Measurements from ENCODE around the gene TESK1. TPM values are rescaled to one million over a fixed set of nuclear protein-coding genes. Genes with fewer than 3 reads are reported as not detected.

TESK1 gene, protein sequence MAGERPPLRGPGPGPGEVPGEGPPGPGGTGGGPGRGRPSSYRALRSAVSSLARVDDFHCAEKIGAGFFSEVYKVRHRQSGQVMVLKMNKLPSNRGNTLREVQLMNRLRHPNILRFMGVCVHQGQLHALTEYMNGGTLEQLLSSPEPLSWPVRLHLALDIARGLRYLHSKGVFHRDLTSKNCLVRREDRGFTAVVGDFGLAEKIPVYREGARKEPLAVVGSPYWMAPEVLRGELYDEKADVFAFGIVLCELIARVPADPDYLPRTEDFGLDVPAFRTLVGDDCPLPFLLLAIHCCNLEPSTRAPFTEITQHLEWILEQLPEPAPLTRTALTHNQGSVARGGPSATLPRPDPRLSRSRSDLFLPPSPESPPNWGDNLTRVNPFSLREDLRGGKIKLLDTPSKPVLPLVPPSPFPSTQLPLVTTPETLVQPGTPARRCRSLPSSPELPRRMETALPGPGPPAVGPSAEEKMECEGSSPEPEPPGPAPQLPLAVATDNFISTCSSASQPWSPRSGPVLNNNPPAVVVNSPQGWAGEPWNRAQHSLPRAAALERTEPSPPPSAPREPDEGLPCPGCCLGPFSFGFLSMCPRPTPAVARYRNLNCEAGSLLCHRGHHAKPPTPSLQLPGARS
- 10.5 TPM for total RNA-seq

DNA sequence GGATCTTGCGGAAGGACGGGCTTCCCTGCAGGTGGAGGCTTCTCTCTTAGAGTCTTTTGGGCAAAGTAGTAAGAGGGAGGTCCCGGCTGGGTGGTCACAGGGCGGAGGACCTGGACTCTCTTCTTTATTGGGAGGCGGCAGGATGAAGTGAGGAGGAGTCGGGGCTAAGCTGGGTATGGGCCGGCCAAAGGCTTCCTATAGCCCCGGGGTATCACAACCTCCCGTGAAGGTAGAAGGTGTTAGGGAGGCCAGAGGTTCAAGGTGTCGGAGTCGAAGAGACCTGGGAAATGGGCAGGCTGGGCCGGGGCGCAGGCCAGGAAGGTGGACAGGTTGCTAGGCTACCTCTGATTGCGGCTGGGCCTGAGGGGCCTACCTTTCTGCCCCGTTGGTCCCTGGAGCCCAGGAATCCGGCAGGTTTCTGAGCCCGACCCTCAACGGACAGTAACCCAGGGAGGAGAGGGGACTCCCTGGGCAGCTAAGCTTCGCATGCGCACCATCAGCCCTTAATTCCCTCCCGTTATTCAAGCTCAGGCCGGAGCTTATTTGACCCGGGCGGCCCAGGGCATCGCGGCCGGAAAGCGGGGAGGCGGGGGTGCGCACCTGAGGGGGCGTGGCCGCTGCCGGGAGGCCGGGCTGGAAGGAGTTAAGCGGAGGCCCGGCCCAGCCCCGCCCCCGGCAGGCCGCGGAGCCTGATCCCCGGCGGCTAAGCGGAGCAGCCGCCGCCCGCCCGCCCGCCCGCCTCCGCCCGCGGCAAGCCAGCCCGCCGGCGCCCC lies at the start of gene TESK1:
TESK1 (plus strand) TSS at position 685 of the 773 bp plus-strand sequence. CDS start 358 bp downstream, outside the sequence.
- DNase-seq: no peak

DNA sequence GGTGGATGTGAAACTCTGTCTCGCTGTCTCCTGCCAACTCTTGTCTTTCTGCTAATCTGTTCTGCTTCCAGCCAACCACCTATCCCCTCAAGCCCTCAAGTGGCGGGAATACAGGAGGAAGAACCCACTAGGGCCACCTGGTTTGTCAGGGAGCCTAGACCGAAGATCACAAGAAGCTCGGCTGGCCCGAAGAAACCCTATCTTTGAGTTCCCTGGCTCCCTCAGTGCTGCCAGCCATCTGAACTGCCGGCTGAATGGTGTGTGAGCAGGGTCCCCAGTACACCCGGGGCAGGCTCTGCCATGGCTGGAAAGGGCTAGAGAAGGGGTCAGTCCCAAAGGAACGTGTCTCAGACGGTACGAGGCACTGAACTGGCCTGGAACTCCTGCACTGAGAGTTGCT lies 49.2 kb upstream of the TESK1 start:
- no peak for DNase-seq

DNA sequence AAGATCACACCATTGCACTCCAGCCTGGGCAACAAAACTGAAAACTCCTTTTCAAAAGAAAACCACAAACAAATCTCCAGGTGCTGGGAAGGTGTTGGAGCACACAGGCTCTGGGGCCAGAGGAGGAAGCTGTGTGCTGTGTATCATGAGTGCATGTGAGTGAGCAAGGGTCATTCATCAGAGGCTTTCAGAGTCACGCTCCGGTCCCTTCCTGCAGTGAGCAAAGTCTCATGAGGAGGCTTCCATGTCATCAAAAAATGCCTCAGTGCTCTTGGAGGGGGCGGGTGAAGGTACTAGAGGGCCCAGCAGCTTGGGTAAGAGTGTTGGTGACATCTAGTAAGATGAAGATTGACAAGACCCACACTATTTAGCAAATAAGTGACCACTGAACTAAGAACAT lies 48.3 kb upstream of the TESK1 start:
- DNase-seq: no peak

DNA sequence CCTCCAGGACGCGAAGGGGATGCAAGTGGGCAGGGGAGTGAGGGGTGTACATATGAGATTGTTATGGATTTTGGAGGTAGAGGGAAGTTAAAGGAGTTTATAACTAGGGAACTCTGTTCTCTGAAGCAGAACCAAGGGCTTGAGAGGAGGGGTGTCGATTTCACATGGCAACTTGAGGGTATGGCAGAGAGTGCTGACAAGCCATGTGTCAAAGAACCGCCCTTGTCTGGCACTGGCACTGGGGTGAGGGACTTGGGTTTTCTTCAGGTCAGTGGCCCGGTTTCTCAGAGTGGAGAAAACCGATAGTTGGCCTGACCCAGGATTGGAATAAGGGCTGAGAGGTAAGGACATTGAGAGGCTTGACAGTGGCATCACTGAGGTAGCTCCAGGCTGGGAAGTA lies 47.7 kb upstream of the TESK1 start:
- no peak for DNase-seq

DNA sequence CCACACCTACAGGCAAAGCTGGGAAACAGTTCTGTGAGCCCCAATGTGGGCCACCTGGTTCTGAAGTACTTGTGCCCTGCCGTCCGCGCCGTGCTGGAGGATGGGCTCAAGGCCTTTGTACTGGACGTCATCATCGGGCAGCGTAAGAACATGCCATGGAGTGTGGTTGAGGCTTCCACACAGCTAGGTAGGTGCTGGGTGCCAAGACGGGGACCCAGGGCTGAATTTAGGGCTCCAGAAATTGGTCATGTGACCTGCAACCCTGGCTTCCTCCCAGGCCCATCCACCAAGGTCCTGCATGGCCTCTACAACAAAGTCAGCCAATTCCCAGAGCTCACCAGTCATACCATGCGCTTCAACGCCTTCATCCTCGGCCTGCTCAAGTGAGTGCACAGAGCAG lies 46.9 kb upstream of the TESK1 start:
- DNase-seq: no peak

DNA sequence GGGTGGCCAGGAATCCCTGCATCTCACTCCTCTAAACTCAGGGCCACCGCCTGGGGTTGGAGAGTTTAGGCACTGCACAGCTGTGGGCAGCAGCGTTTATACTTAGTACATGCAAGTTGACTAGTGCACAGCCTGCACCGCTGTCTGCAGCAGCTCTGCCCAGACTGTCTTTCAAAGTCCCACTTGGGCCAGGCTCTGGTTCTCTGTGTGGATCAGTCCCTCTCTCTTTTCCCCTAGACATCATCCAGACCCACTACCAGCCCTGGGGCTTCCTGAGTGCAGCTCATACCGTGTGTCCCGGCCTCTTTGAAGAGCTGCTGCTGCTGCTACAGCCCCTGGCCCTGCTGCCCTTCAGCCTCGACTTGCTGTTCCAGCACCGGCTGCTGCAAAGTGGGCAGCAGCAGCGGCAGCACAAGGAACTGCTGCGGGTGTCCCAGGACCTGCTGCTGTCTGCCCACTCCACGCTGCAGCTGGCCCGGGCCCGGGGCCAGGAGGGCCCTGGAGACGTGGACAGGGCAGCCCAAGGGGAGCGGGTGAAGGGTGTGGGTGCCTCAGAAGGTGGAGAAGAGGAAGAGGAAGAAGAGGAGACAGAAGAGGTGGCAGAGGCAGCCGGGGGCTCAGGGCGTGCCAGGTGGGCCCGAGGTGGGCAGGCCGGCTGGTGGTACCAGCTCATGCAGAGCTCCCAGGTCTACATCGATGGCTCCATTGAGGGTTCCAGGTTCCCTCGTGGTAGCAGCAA lies 45.1 kb upstream of the TESK1 start:
- DNase-seq: no peak

DNA sequence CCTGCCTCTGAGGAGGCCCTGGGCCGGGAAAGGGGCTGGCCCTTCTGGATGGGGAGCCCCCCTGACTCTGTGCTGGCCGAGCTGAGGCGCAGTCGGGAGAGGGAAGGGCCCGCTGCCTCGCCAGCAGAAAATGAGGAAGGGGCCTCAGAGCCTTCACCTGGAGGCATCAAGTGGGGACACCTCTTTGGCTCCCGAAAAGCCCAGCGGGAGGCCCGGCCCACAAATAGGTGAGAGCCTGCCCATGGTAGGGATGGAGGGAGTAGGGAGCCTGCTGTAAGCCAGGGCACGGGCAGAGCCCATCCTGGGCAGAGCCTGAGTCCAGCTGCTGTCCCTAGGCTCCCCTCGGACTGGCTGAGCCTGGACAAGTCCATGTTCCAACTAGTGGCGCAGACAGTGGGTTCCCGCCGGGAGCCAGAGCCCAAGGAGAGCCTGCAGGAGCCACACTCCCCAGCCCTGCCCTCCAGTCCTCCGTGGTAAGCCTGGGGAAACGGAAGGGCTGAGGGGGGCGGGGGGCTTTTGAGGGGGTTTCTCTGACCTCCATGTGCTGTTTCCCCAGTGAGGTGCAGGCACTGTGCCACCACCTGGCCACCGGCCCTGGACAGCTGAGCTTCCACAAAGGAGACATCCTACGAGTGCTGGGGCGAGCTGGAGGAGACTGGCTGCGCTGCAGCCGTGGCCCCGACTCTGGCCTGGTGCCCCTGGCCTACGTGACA lies 44.3 kb upstream of the TESK1 start:
- no peak for DNase-seq

DNA sequence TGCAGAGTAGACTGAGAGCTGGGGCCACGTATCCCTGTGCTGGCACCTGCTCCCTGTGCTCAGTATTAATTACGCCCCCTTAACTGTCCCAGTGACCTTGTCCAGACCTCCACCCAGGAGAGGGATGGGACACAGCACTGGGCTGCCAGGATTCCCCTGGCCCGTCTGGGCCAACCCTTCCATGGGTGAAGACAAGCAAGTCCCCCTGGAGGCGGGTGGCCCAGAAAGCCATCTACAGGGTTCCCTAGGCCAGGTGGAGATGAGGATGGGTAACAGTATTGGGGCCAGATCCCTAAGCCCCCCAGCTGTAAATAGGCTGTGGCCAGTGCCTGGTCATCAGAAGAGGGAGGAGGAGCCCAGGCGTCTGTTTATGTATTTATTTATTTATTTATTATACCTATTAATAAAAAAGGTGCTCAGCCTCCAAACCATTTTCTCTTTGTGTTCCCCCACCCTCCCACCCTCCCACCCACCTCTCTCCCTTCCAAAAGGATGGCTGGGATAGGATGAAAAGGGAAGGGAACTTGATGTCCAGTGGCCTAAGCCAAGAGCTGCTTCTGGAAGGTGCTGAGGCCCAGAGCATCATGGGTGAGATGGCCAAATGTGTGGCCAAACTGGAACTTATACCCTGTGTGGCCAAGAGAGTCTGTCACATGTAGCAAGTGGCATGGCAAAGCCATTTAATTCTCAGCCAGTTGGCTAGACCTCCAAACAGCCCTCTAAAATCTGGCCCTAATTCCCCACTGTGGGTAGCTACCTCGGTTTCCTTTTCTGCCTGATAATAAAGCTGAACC lies 43.4 kb upstream of the TESK1 start:
- DNase-seq: no peak

DNA sequence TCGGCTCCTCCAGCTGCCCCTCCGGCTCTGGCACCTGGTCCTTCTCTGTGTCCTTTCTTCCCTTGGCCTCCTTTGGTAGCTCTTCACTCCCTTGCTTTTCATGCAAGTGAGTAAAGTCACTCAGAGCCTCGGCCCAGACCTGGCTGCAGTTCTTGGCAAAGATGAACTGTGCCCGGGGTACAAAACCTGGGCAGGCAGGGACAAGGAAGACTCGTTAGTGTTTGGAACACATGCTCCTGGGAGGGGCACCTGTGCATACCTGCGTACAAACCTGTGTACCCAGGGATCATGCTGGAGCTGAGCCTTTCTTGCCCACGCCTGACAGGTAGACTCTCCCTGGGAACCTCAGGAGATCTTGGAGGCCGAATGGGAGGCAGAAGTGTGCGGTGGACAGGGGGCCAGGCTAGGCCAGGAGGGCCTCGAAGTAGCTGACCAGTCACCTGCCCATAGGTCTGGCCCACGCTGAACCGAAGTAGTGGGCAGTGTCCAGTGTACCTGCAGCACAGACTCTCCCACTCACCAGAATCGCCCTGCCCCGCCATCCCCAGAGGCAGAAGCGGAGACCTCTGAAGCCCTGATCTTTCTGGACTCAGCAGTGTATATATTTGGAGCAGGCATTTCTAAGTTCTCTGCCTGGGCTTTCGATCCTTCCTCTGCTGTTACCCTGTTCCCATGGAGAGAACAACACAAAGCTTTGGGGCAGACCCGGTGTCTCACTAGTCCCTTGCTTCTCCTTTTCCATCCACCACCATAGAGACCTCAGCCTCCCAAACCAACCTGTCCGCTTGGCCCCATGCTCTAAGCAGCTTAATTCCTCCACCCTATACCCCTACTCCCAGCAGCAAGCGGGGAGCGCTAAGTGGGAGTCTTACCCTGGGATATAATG lies 41.9 kb upstream of the TESK1 start:
- DNase-seq: no peak

DNA sequence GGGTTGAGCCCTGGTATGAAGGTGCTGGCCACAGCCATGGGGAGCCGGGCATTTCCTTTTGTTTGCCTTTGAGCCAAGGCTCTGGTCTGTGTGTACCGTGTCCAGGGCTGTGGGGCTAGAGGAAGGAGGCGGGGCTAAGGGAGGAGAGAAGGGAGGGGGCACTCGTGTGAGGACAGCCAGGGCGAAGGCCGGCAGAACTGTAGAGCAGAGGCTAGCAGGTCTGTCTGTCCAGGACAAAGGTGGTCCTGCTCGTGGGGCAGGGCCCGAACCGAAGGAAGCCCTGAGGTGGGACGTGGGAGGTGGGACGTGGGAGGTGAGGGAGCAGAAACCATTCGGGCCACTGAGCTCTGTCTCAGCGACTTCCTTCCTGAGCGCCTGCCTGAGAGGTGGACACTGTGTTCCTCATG lies 41.3 kb upstream of the TESK1 start:
- no peak for DNase-seq

DNA sequence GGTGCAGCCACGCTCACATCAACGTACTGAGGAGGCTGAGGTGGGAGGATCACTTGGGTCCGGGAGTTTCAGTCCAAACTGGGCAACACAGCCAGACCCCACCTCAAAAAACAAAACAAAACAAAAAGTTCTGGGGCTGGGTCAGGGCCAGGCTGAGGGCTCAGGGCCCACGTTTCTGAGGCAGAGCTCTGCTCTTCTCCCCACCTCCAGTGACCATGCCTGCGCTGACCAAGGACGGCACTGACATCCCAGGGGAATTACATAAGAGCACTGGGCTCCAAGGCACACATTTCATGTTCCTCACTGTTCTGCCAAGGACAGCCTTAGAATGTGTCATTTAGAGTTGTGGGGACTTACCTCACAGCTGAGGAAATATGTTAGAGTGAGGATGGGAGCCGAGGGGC lies 40.4 kb upstream of the TESK1 start:
- no peak for DNase-seq

DNA sequence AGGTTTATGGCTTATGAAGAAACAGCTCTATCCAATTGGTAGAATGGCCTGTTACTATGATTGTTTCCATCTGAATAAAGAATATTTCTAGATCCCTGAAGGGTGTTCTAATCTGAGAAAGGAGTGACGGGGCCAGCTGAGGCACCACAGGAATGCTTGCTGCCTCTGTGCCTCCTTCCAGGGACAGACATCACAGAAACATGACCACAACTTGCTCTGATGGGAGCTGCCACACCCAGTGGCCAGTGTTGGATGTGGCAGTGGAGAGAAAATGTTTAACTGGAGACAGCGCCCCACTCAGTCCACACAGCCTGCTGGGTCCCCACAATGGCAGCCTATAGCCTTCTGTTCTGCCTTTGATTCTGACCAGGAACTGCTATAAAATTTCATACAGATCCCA lies 38.6 kb upstream of the TESK1 start:
- DNase-seq: no peak

DNA sequence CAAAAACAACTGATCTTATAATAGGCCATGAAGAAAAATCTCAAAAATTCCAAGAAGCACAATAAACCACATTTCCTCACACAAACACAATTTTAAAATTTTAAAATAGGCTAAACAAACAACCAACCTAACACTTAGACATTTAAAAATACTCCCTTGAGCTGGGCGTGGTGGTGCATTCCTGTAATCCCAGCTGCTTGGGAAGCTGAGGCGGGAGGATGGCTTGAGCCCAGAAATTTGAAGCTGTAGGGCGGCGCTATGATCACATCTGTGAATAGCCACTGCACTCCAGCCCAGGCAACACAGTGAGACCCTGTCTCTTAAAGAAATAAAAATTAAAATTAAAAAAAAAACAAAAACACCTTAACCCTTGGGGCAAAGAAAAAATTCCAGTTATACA lies 36.9 kb upstream of the TESK1 start:
- no peak for DNase-seq

DNA sequence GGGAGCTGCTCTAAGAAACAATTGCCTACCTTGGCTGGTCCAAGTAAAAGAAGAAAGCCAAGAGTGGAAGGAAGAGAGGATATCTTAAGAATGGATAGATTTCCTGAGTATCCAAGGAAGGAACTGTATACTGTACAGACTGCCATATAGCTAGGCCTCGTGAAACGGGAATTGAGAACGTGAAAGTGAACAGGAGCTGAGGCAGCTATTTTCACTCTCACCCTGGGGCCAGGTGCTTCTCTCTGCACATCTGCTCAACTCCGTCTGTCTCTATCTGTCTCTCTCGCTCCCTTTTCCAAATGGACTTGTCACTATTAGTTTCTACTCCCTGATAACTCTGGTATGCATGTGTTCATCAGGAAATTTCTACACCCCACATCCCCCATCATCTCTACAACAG lies 35.9 kb upstream of the TESK1 start:
- no peak for DNase-seq

DNA sequence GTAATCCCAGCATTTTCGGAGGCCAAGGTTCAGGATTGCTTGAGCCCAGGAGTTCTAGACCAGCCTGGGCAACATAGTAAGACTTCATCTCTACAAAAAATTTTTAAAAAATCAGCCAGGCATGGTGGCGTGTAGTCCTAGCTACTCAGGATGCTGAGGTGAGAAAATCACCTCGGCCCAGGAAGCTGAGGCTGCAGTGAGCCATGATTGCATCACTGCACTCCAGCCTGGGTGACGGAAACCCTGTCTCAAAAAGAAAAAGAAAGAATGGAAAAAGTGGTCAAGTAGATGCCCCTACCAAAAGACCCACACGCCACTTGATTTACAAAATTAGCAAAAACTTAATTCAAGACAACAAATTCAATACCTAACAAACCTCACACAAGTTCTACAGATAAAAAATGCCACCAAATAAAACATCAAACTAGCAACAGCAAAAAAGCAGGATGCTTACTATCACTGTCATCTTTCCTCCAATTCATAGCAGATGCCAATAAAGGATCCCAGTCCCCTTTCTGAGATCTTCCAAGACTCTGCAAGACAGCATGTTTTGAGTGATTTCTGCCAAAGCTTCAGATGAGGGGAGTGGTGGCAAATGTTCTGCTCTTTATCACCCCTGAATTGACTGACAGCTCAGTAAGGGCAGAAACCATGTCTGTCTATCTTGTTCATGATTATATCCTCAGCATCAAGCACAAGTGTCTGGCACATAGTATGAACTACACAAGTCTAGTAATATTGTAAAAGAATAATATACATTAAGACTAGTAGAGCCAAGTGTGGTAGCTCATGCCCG lies 34.2 kb upstream of the TESK1 start:
- DNase-seq: no peak

DNA sequence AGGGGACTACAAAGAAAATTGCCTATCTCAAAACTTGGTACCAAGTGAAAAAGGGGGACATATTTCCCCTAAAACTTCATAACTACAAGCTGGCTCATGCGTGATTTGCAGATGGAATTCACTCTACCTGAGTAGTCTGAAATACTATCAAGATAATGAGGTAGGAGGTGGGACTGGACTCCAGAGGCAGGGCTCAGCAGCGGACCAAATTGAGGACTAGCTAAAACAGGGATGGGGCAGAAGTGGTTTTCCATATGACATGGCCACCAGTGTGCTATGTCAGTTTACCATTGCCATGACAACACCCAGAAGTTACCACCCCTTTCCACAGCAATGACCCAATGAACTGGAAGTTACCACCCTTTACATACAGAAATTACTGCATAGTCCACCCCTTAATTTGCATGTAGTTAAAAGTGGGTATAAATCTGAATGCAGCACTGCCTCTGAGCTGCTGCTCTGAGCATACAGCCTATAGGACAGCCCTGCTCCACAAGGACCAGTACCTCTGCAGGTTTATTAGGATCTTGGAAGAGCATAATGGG lies 30.4 kb upstream of the TESK1 start:
- no peak for DNase-seq

DNA sequence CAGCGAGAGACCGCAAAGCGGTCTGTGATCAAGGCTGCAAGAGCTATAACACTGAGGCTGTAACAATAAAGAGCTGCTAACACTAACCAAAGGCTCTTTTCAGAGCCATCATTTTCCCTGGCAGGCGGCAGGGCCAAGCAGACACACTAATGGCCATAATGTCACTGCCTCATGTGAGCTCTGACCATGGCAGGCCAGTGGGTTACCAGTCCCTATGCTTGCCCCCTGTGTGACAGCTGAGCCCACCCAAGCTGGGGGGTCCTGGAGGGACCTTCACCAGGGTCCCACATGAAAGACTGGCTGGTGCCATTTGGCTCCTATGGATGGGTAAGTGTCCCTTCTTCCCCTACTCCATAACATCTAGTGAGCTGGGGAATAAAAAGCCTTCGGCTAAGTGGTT lies 29.6 kb upstream of the TESK1 start:
- DNase-seq: no peak

DNA sequence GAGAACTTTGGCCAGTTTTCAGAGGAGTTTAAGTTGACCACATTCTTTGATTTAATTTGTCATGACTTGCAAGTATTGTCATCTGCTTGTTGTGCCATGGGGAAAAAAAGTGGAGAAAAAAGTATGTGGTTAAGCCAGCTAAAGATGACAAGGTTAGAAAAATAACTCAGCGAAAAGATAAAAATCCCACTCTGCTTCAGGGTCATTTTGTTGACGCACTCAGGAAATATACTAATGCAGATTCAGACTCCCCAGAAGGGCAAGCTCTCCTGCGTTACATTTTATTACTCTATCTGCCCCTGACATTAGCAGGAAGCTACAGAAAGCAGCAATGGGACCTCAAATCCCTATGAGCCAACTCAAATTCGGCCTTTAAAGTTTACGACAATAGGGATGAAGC lies 27.6 kb upstream of the TESK1 start:
- no peak for DNase-seq

DNA sequence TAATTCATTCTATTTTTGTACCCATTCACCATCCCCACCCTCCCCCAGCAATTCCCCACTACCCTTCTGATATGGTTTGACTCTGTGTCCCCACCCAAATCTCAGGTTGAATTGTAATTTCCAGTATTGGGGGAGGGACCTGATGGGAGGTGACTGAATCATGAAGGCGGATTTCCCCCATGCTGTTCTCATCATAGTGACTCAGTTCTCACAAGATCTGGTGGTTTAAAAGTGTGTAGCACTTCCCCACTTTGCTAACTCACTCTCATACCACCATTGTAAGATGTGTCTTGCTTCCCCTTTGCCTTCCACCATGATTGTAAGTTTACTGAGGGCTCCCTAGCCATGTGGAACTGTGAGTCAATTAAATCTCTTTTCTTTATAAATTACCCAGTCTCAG lies 25.9 kb upstream of the TESK1 start:
- DNase-seq: no peak

Data from skin of body (tissue), 2 donors.